GM21529 (cell line): Measurements from ENCODE around the gene GRK7.
"Not testable (repeated sequence)": the region's sequence is repeated elsewhere in the genome, so short reads cannot be mapped to it uniquely, and the experiment has no call there.

Experiments
- ATAC-seq: cut with Tn5 transposase; IDR thresholded peaks from one replicate; pipeline ENCODE4 v1.9.1; 2021; ENCODE audit not compliant: unreplicated experiment

Gene GRK7

GRCh38 chr3:141793476-141794260 is 30.5 kb downstream of the GRK7 start:
- no peak for ATAC-seq

- no peak for ATAC-seq
Observed at GRCh38 chr3:141795276-141795675, 32.1 kb downstream of the GRK7 start.

- no peak for ATAC-seq
Observed at GRCh38 chr3:141795741-141796080, 32.5 kb downstream of the GRK7 start.

GRCh38 chr3:141796081-141796888 is 33.1 kb downstream of the GRK7 start:
- ATAC-seq = peak; percentile 94

GRCh38 chr3:141796889-141797781 is 33.9 kb downstream of the GRK7 start:
- peak; percentile 20 for ATAC-seq

DNA sequence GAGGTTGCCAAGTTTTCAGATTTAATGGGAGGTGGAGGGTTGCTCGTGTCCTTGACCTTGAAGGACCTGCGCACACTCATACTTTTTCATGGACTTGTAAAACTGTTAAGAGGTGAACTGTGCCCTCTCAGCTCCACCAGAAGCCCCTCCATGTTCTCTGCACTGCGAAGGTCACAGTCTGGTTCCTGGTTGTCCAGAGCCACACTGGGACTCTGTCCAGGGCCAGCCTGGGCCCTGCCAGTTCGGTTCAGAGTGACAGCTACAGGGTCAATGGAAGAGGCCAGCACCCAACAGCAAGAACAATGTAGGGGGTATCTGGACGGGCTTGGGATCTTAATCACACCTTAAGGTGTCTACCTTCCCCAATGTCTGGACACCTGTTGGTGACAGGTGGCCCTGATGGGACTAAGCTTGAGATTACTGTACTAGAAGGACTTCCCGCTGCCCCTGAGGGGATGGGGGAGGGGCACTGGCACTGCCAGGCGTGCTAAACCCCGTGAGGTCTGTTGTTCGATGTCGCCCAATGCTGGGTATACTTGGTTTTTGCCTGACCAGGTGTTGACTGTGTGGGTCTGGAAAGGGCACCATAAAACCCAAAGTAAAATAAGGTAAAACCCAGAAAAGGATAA is 34.7 kb downstream of the GRK7 start:
- no peak for ATAC-seq

DNA sequence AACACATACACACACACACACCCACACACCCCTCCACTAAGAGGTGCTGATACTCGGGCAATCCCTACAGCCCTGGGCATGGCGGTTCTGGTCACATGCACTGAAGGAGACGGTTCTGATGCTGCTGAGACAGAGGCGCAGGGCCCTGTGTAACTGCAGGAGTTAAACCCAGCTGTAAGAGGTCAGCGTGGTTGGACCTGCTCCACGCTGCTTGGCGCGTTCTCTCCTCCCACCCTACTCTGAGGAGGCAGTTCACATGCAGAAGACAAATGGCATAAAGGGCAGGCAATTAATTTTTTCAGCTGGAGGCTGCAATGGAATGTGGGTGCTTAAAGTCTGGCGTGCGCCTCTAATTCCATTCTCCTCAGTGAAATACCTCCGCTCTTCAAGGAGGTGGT is 35.2 kb downstream of the GRK7 start:
- no peak for ATAC-seq

DNA sequence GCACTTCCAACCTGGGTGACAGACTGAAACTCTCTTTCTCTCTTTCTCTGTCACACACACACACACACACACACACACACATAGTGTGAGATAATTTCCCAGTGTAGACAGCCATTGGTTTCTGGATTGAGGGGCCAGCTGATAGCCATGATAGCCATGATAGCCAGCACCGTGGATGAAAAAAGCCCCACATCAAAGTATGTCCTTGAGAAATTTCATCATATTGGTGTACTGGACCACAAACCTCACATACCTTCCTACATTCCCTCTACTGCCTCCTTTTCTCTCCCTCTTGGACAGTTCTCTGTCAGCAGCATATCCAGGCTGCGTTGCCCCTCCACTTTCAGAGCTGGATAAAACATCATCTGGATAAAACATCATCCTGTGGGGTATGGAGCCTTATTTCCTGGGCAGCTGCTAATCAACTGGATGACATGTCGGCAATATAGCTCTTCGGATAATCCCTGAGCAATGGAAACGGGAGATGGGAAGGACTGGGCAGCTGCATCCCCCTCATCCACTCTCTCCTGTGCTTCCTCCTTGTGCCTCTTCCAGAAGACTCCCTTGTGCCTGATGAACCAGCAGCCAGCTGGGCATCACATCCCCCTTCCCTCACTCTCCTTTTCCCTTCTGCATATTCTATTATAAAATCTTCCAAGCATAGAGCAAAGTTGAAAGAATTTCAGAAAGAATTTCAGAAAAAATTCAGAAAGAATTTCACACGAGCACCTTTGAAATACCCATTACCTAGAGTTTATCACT is 39.3 kb downstream of the GRK7 start:
- no peak for ATAC-seq

DNA sequence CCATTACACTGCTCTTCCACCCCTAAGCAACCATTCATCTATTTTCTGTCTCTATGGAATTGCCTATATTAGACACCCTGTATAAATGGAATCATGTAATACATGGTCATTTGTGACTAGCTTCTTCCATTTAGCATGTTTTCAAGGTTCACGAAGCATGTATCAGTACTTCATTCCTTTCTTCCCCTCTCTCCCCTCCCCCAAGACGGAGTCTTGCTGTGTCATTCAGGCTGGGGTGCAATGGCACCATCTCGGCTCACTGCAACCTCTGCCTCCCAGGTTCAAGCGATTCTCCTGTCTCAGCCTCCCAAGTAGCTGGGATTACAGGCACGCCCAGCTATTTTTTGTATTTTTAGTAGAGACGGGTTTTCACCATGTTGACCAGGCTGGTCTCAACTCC is 40.3 kb downstream of the GRK7 start:
- ATAC-seq = not testable (repeated sequence)

DNA sequence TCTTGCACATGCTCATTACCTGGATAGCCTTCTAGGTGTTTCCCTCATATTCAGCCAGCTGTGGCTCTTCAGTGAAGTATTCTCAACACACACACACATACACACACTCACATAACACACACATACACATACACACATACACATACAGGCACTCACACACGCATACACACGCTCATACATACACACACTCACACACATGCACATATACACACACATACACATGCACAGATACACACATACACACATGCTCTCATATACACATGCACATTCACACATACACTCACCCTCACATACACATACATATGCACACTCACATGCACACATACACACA is 41.2 kb downstream of the GRK7 start:
- no peak for ATAC-seq

DNA sequence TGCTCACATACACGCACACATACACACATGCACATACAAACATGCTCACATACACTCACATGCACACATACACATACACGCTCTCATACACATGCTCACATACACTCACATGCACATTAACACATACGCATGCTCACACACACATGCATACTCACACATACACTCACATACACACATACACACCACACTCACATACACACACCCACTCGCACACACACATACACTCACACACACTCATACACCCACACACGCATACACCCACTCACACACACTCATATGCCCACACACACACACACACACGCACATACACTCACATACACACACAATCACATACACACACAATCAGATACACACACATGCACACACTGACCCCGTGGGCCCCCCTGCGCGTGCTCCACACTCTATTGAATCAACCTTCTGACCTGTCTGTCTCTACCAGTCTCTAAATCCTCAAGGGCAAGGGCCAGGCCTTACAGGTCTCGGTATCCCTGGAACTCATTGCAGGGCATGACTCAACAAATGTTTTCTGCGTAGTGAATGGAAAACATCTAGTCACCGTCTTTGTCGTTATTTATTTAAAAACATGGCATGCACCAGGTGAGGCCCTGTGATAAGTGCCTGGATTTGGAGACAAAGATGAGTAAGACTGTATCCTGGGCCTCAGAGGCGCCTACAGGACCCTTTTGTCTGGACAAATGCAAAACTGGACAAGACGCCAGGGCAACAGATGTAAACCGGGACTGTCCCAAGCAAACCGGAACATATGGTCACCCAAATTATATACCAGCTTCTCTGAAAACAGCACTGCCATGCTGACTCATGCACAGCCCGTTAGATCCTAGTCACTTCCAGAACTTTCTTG is 41.8 kb downstream of the GRK7 start:
- no peak for ATAC-seq

DNA sequence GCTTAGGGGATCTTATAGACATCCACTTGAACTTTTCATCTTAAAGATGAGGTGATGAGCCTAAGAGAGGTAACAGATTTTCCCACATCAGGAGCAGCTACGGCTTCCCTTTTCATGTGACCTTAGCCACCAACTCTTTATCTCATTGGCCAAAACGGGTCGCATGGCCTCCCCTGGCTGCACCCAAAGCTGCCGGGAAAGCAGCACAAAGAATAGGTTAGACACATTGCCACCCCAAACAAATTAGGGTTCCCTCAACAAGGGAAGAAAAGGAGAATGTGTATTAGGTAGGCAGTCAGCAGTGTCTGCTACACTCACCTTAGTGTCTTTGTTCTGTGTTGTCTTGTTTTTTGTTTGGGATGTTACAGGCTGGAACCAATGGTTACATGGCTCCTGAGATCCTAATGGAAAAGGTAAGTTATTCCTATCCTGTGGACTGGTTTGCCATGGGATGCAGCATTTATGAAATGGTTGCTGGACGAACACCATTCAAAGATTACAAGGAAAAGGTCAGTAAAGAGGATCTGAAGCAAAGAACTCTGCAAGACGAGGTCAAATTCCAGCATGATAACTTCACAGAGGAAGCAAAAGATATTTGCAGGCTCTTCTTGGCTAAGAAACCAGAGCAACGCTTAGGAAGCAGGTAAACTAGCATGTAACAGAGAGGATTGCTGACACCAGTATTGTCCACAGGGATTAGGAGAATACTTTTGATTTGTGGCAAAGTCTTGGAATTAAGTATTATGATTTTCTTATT is 44.2 kb downstream of the GRK7 start:
- no peak for ATAC-seq

DNA sequence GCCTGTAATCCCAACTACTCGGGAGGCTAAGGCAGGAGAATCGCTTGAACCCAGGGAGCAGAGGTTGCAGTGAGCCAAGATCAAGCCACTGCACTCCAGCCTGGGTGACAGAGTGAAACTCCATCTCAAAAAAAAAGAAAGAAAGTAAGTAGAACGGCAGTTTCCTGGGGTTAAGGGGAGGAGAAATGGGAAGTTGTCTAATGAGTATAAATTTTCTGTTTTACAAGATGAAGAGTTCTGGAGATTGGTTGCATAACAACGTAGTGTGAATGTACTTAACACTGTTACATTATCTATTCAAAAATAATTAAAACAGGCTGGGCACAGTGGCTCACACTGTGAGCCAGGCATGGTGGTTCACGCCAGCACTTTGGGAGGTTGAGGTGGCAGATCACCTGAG is 45.4 kb downstream of the GRK7 start:
- ATAC-seq = no peak

DNA sequence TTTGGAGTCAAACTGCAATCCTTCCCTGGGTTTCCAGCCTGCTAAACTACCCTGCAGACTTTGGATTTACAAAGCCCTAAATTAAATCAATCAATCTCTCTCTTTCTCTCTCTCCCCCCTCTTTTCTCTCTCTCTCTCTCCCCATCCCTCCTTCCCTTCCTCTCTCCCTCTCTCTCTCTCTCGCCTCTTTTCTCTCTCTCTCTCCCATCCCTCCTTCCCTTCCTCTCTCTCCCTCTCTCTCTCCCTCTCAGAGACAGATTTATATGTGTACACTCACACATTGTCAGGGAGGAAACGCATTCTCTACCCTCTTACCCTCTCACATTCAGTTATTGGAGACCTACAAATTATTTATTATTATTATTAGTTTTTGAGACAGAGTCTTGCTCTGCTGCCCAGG is 47.0 kb downstream of the GRK7 start:
- ATAC-seq = no peak

DNA sequence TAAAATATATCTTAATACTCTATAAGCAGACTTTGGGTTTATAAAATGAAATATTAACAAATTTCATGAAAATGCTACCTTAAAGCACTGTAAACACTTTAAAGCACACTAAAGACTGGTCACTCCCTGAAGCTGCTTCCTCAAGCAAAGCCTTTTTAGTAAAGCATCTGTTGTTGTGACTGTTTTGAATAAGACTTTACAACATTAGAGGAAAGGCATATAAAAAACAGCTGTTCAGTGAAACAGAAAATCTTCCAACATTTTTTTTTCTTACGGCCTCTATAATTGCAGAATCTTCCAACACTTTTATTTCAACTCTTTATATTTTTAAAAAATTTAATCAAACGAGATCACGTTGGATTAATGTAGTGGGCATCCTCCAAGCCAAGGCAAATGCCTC is 48.1 kb downstream of the GRK7 start:
- ATAC-seq = no peak

- no peak for ATAC-seq
Observed at GRCh38 chr3:141812084-141812483, 48.9 kb downstream of the GRK7 start.

DNA sequence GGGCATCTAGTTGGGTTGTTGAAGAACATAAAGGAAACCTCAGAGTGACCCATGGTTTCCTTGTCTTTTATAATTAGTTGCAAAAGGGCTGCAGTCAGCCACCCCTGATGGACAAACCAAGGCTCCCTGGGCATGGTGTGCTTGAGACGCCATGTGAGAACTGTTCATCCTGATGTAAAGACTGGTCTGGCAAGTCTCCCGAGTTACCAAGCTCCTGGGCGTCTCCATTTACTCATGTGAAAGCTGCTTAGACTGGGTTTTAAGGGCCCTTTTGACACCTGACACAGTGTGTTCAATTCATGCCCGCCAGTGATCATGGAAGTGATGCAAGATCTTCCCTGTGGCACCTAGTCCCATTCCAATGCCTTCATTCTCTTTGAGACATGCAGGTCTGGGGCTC is 49.4 kb downstream of the GRK7 start:
- no peak for ATAC-seq
